ENCODE data around the gene TMEM119. TPM values are rescaled to one million over a fixed set of nuclear protein-coding genes. Genes with fewer than 3 reads are reported as not detected.

TMEM119 gene
- total and polyA plus RNA-seq, 9 of the 15 experiments (the other 6 are each of a cell fraction or from before 2014, with no cell fraction given), result 0.18 TPM; not detected in 8

- TF ChIP-seq ZEB2 (IDR thresholded peaks at IDR 0.05), result no peak
- TF ChIP-seq SAP30 (IDR thresholded peaks at IDR 0.05; ENCODE audit: borderline replicate concordance, insufficient read depth, low read depth, low read length, poor library complexity, severe bottlenecking), result no peak
- no peak for TF ChIP-seq ARNT (IDR thresholded peaks at IDR 0.05)
- TF ChIP-seq ZNF24 (IDR thresholded peaks at IDR 0.05), result peak; percentile 79; the same call in 1 of the 2 replicates
- TF ChIP-seq ZNF764 (CRISPR knock-in tag; IDR thresholded peaks at IDR 0.05; ENCODE audit: low read depth), result no peak
- TF ChIP-seq XRCC4 (IDR thresholded peaks at IDR 0.05; ENCODE audit: extremely low read depth, insufficient read depth, insufficient read length), result no peak
- TF ChIP-seq CHAMP1 (IDR thresholded peaks at IDR 0.05), result no peak
- TF ChIP-seq, protein P1, sequence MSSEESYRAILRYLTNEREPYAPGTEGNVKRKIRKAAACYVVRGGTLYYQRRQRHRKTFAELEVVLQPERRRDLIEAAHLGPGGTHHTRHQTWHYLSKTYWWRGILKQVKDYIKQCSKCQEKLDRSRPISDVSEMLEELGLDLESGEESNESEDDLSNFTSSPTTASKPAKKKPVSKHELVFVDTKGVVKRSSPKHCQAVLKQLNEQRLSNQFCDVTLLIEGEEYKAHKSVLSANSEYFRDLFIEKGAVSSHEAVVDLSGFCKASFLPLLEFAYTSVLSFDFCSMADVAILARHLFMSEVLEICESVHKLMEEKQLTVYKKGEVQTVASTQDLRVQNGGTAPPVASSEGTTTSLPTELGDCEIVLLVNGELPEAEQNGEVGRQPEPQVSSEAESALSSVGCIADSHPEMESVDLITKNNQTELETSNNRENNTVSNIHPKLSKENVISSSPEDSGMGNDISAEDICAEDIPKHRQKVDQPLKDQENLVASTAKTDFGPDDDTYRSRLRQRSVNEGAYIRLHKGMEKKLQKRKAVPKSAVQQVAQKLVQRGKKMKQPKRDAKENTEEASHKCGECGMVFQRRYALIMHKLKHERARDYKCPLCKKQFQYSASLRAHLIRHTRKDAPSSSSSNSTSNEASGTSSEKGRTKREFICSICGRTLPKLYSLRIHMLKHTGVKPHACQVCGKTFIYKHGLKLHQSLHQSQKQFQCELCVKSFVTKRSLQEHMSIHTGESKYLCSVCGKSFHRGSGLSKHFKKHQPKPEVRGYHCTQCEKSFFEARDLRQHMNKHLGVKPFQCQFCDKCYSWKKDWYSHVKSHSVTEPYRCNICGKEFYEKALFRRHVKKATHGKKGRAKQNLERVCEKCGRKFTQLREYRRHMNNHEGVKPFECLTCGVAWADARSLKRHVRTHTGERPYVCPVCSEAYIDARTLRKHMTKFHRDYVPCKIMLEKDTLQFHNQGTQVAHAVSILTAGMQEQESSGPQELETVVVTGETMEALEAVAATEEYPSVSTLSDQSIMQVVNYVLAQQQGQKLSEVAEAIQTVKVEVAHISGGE (CRISPR knock-in tag; IDR thresholded peaks at IDR 0.05), result no peak
- TF ChIP-seq ZFP36 (IDR thresholded peaks at IDR 0.05; ENCODE audit: low read depth, low read length, partially characterized antibody), result peak; percentile 26
- no peak for TF ChIP-seq HNRNPL (IDR thresholded peaks at IDR 0.05; ENCODE audit: low read depth, low read length)
- TF ChIP-seq, protein P2, sequence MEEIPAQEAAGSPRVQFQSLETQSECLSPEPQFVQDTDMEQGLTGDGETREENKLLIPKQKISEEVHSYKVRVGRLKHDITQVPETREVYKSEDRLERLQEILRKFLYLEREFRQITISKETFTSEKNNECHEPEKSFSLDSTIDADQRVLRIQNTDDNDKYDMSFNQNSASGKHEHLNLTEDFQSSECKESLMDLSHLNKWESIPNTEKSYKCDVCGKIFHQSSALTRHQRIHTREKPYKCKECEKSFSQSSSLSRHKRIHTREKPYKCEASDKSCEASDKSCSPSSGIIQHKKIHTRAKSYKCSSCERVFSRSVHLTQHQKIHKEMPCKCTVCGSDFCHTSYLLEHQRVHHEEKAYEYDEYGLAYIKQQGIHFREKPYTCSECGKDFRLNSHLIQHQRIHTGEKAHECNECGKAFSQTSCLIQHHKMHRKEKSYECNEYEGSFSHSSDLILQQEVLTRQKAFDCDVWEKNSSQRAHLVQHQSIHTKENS (CRISPR knock-in tag; IDR thresholded peaks at IDR 0.05), result no peak
- no peak for TF ChIP-seq MCM2 (IDR thresholded peaks at IDR 0.05; ENCODE audit: low read depth)
These were observed 16.3 kb downstream of the TMEM119 start (continued) for GRCh38 chr12:108581311-108582227.
